HG02571 (cell line): Measurements from ENCODE around the gene TAF4.
"Not testable (repeated sequence)": the region's sequence is repeated elsewhere in the genome, so short reads cannot be mapped to it uniquely, and the experiment has no call there.

ENCODE experiments used
- ATAC-seq: cut with Tn5 transposase; IDR thresholded peaks from one replicate; pipeline ENCODE4 v1.9.1; 2021; ENCODE audit warnings: mild to moderate bottlenecking, moderate library complexity; ENCODE audit not compliant: unreplicated experiment

The TAF4 gene

DNA sequence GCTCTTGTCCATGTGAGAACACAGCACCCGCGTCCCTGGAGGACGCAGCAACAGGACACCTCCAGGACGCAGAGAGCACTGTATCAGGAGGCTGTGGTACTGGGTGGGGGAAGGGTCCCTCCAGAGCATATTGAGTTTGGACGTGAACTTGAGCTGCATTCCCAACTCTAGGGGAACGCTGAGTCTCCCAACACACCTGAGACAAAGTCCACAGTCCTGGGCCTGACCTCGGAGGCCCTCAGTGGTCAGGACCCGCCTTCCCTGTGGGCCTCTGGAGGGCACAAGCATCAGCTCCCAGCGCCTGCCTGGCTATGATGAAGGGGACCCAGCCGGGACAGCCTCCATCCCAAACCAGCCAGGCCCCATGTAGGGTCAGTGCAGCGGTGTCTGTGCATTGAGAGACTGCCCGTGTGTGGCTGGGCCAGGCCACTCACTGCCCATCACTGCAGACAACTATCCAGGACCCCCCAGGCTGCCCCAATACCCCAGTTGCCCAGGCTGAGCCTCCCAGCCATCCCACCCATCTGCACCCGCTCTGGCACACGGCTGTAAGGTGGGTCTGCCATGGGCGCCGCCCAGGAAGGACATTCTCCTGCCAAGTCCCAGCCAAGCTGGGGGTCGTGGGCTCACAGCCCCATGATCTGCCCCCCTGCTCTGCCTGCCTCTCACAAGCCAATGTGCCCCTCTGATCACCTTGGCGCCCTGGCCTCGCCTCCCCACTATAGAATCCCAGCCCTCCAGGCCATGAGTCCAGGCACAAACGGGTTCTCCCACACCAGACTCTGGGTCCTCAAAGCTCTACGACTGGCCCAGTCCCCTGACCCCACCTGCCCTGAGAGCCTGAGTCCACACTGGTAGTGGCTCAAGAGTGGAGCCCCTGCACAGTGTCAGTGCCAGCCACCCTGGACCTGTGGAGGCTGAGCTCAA is 115.7 kb downstream of the TAF4 start:
- ATAC-seq: no peak

DNA sequence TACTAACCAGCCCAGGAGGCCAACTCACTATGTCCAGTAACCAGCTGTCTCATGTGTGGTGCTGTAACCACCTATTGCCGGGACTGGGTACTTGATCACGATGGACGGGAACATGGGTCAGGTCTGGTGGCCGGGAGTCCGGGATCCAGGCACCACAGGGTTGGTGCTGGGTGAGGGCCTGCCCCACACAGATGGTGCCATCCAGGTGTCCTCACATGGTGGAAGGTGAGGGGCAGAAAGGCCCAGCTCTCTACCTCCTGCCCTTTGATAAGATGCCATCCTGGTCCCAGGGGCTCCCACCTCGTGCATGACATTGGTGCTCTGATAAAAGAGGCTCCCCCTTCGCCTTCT is 116.3 kb downstream of the TAF4 start:
- ATAC-seq: no peak

- ATAC-seq: no peak
Measured at GRCh38 chr20:61948586-61949362, 116.9 kb downstream of the TAF4 start.

- ATAC-seq: not testable (repeated sequence)
Measured at GRCh38 chr20:61948056-61948455, 117.6 kb downstream of the TAF4 start.

DNA sequence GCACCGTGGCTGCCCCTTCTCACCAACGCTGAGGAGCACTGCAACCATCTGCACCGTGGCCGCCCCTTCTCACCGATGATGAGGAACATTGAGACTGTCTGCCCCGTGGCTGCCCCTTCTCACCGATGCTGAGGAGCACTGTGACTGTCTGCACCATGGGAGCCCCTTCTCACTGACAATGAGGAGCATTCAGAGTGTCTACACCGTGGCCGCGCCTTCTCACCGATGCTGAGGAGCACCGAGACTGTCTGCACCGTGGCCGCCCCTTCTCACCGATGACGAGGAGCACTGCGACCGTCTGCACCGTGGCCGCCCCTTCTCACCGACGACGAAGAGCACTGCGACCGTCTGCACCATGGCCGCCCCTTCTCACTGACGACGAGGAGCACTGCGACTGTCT is 120.2 kb downstream of the TAF4 start:
- not testable (repeated sequence) for ATAC-seq

GRCh38 chr20:61944967-61945366 is 120.7 kb downstream of the TAF4 start:
- not testable (repeated sequence) for ATAC-seq

GRCh38 chr20:61942526-61942925 is 123.2 kb downstream of the TAF4 start:
- no peak for ATAC-seq

DNA sequence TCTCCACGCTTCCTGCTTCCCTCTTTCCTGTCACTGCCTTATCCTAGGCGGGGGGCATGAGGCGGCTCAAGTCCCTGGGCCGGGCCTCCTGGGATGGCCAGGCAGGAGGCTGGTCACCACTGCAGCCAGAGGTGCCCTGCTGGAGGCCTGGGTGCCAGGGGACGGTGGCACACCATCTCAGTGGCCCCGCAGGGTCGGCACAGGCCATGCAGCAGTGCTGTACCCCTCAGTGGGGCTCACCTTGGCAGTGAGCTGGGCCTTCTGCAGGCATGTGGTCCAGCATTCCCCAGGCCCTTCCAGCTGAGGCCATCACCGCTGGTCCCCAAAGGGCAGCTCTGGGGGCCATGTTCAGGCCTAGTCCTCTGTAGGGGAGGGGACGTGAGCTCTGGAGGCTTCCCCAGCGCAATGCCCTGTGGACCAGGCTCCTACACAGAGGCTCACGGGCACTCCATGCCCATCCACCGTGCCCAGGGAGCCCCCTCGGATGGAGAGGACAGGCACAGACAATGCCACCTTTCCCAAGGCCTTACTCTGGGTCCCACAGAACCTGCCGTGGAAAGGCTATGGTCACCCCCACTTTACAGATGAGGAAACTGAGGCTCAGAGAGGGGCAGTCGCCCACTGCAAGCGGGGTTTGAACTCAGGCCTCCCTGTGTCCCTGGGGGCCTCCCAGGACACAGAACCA is 123.8 kb downstream of the TAF4 start:
- ATAC-seq: no peak

DNA sequence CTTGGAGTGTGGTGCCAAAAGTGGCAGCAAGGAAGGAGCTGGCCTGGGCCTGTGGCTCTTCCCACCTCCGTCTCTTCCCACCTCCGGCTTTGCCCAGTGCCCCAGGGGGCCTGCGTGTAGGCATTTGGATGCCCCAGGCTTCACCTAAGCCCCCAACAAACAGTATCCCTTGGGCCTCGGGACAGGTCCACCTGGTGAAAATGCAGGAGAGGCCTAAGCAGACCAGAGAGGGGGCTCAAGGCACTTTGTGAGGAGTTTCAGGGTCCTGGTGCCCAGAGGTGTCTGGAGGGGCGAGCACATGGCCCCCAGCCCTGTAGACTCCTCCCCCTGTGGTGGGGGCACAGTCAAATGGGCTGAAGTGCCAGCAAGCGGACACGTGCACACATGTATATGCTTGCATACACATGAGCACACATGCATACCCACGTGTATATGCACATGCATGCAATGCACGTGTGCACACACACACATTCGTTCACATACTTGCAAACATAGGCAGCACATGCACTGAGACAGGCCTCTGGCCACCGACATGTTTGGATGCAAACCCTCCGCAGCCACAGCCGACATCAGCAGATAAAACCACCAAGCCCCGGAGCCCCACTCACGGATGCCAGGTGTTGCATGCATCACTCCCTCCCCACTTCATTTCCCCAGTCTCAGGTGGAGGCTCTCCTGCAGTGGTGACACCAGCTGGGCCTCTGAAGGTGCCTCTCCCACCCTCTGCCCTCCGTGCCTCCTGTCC is 124.5 kb downstream of the TAF4 start:
- ATAC-seq: no peak

DNA sequence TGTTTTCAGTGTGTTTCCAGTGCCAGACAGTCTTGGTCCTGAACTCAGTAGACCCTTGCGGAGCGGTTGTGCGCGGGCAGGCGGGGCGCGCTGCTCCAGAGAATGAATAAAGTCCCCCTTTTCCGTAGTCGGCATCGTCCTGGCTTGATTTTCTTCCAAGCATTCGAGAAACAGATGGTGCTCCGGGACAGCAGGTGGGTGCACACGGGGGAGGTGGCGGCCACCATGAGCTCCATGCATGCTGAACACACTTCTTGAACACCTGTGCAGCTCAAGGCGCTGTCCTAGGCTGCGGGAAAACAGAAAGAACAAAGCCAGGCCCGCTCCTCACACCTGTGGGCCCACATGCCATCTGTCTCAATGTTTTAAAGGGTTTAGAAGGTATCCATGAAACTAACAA is 125.2 kb downstream of the TAF4 start:
- no peak for ATAC-seq

DNA sequence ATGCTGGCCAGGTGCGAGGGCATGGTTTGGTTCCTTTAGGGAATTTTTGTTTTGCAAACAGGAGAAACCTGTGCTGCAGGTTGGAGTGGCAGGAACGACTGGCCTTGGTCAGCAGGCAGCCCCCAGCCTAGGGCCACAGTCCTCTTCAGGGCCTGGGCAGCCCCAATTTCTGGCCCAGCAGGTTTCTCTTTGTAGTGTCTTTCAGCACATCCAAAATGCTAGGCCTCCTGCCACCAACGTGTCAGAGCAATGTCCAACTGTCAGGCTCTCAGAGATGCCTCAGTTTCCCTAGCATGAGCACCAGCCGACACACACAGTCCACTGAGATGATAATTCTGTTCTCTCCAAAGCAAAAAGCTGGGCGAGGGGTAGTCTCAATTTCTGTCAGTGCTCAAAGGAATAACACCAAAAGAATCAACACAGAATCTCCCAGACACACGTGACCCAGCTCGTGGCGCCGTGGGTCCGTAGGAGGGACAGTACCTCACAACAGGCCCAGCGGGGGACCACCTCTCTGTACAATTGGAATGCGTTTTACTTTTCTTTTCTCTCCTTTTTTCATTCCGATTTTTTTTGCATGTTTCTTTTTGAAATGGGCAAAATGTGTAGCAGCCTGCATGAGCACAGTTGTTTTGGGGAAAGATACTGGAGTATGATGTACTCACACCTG is 125.9 kb downstream of the TAF4 start:
- no peak for ATAC-seq

- ATAC-seq: no peak
Measured at GRCh38 chr20:61938839-61939690, 126.6 kb downstream of the TAF4 start.

- ATAC-seq: no peak
Measured at GRCh38 chr20:61937963-61938838, 127.5 kb downstream of the TAF4 start.

- ATAC-seq: no peak
Measured at GRCh38 chr20:61937146-61937962, 128.3 kb downstream of the TAF4 start.

GRCh38 chr20:61936701-61937131 is 129.0 kb downstream of the TAF4 start:
- no peak for ATAC-seq

- no peak for ATAC-seq
Measured at GRCh38 chr20:61935926-61936700, 129.6 kb downstream of the TAF4 start.
